SJCRH30 (cell line): Measurements from ENCODE around the gene CFAP97D2. TPM values are rescaled to one million over a fixed set of nuclear protein-coding genes. Genes with fewer than 3 reads are reported as not detected.
"Not testable (repeated sequence)": the region's sequence is repeated elsewhere in the genome, so short reads cannot be mapped to it uniquely, and the experiment has no call there.

Source experiments
- DNase-seq, 2 experiments: peaks; one replicate each; pipeline ENCODE4 v3.0.0-alpha.2; 2015 to 2020
- H3K27ac ChIP-seq: fragments of 250-450 bp; sonication (Bioruptor Pico); 2 replicates; pipeline ENCODE4 v1.5.1; 2020; ENCODE audit warnings: mild to moderate bottlenecking, moderate library complexity
- H3K27me3 ChIP-seq: fragments of 250-450 bp; sonication (Bioruptor Pico); 2 replicates; pipeline ENCODE4 v1.5.1; 2020; ENCODE audit warnings: mild to moderate bottlenecking, moderate library complexity
- H3K36me3 ChIP-seq: fragments of 250-450 bp; sonication (Bioruptor Pico); 2 replicates; pipeline ENCODE4 v1.5.1; 2020; ENCODE audit warnings: mild to moderate bottlenecking, moderate library complexity
- H3K4me1 ChIP-seq: fragments of 250-450 bp; sonication (Bioruptor Pico); 2 replicates; pipeline ENCODE4 v1.5.1; 2020; ENCODE audit warnings: mild to moderate bottlenecking, moderate library complexity
- H3K4me3 ChIP-seq: fragments of 250-450 bp; sonication (Bioruptor Pico); 2 replicates; pipeline ENCODE4 v1.5.1; 2020; ENCODE audit warnings: mild to moderate bottlenecking, moderate library complexity
- H3K9me3 ChIP-seq: fragments of 250-450 bp; sonication (Bioruptor Pico); replicated peaks from 2 replicates; pipeline ENCODE4 v1.5.1; 2020; ENCODE audit warnings: mild to moderate bottlenecking, moderate library complexity
- total RNA-seq: library from RNA; depleted of rRNA; stranded (reverse); fragments of >200 nt; shearing (Covaris generic); gene quantifications from 2 replicates; pipeline ENCODE4 v1.2.3, GENCODE V29; 2014; rRNA removed

CFAP97D2 gene
- total RNA-seq: 0.58 and 0.71 TPM in 2 replicates

- no peaks in the 10 kb centered on the region for H3K27me3 ChIP-seq
- H3K27ac ChIP-seq: no peak within 1 kb of the TSS
- no peak within 1 kb of the TSS for H3K4me3 ChIP-seq
- no peak for DNase-seq
- no peaks in the 10 kb centered on the region for H3K36me3 ChIP-seq
- H3K9me3 ChIP-seq: 0 out of 2 replicates have a peak, but pooled peaks cover 3% of the 10 kb centered on the region
- H3K4me1 ChIP-seq: peaks cover 7% of the 10 kb centered on the region
Observed at GRCh38 chr13:114179087-114179658, at the start of gene CFAP97D2. Gene CFAP97D2, plus strand, starts transcription at chr13:114179257. Its CDS starts 74 bp downstream, at chr13:114179331.

DNA sequence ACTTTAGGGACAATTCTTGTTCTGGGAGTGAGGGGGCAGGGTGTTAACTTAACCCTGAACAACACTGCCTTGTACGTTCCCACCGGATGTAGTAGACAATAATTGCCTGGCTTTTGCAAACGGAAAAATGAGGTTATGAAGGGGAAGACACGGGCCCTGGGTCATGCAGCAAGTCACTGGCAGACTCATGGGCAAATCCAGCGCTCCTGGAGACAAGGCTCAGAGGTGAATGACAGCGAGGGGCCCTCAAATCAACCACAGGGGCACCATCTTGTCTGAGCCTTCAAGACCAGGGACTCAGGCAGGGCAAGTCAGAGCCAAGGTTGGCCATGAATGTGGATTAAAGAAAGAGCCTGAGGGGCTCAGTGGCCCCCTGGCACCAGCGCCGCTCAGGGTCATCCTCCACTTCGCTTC, 49.4 kb upstream of the CFAP97D2 start:
- Histone ChIP-seq H3K4me3 (no peak overlapping the region), H3K27me3 (no peaks in the 10 kb centered on the region), H3K9me3 (no peaks in the 10 kb centered on the region), H3K36me3 (no peaks in the 10 kb centered on the region), H3K27ac (no peak overlapping the region), H3K4me1 (peaks cover 12% of the 10 kb centered on the region; the same call in 1 of the 2 replicates)
- DNase-seq: no peak

DNA sequence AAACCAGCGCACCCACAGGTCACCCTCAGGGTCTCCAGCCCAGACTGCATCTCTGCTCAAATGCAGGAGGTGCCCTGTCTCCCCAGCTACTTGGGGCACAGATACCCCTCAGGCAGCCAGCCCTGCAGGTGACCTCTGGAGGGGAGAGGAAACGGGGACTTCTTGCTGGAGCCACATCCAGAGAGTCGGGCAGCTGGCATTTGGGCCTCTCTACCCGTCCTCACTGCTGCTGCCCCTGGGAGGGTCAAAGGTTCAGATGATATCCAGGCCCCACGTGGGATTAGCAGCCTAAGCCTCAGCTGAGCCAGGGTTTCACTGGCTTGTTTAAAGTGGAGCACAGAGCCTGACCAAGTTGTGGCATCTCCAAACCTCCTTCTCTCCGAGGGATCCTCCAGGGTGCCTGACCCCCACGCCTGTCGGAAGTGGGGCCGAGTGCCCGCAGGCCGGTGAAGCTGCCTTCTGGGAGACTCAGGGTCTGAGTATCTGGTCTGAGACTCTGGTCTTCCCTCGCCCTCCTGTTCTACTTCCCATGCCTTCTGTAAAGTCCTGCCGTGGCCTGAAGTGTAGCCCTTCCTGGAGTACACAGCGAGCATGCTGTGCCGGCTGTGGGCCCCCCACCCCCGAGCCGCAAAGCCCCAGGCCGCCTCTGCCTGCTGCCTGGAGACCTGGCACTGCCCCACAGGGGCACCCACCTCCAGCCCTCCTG, 48.8 kb upstream of the CFAP97D2 start:
- peak in 1 of 2 experiments; percentile 37 for DNase-seq
- Histone ChIP-seq H3K36me3 (no peaks in the 10 kb centered on the region), H3K4me1 (peaks cover 12% of the 10 kb centered on the region; the same call in 1 of the 2 replicates)

GRCh38 chr13:114130837-114131582, 48.0 kb upstream of the CFAP97D2 start:
- H3K4me1 ChIP-seq: peaks cover 12% of the 10 kb centered on the region; the same call in 1 of the 2 replicates
- peak overlapping the region; percentile 79 for H3K4me3 ChIP-seq
- H3K27ac ChIP-seq: peak overlapping the region; percentile 48
- peak; percentile 68 to 77 for DNase-seq
- H3K27me3 ChIP-seq: no peaks in the 10 kb centered on the region
- H3K9me3 ChIP-seq: no peaks in the 10 kb centered on the region
- H3K36me3 ChIP-seq: no peaks in the 10 kb centered on the region

More for the DNA sequence above, 48.8 kb upstream of the CFAP97D2 start:
- Histone ChIP-seq H3K27me3 (no peaks in the 10 kb centered on the region), H3K9me3 (no peaks in the 10 kb centered on the region), H3K27ac (peak overlapping the region; percentile 48), H3K4me3 (peak overlapping the region; percentile 79)

- no peaks in the 10 kb centered on the region for H3K9me3 ChIP-seq
- H3K4me1 ChIP-seq: peaks cover 12% of the 10 kb centered on the region; the same call in 1 of the 2 replicates
- no peaks in the 10 kb centered on the region for H3K36me3 ChIP-seq
- peak in 1 of 2 experiments; percentile 34 for DNase-seq
- H3K4me3 ChIP-seq: peak overlapping the region; percentile 79
- H3K27ac ChIP-seq: peak overlapping the region; percentile 48
- H3K27me3 ChIP-seq: no peaks in the 10 kb centered on the region
Observed at GRCh38 chr13:114131583-114132418, 47.3 kb upstream of the CFAP97D2 start.

GRCh38 chr13:114132419-114133121, 46.5 kb upstream of the CFAP97D2 start, which contains the start of gene RASA3:
Gene RASA3, minus strand, starts transcription at chr13:114132623. Its CDS starts 134 bp downstream, at chr13:114132489.
- peak; percentile 77 to 84 for DNase-seq
- Histone ChIP-seq H3K36me3 (no peaks in the 10 kb centered on the region), H3K27me3 (no peaks in the 10 kb centered on the region), H3K4me3 (peak within 1 kb of the TSS; percentile 79), H3K9me3 (no peaks in the 10 kb centered on the region), H3K27ac (peak within 1 kb of the TSS; percentile 48), H3K4me1 (peaks cover 12% of the 10 kb centered on the region; the same call in 1 of the 2 replicates)

DNA sequence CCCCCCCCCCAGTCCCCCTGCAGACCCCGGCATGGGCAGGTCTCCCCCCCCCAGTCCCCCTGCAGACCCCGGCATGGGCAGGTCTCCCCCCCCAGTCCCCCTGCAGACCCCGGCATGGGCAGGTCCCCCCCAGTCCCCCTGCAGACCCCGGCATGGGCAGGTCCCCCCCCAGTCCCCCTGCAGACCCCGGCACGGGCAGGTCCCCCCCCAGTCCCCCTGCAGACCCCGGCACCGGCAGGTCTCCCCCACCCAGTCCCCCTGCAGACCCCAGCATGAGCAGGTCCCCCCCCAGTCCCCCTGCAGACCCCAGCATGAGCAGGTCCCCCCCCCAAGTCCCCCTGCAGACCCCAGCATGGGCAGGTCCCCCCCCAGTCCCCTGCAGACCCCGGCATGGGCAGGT, 45.9 kb upstream of the CFAP97D2 start:
- not testable (repeated sequence) for H3K27me3 ChIP-seq, H3K9me3 ChIP-seq, DNase-seq, H3K36me3 ChIP-seq, H3K4me3 ChIP-seq, H3K27ac ChIP-seq
- peaks cover 12% of the 10 kb centered on the region; the same call in 1 of the 2 replicates for H3K4me1 ChIP-seq

DNA sequence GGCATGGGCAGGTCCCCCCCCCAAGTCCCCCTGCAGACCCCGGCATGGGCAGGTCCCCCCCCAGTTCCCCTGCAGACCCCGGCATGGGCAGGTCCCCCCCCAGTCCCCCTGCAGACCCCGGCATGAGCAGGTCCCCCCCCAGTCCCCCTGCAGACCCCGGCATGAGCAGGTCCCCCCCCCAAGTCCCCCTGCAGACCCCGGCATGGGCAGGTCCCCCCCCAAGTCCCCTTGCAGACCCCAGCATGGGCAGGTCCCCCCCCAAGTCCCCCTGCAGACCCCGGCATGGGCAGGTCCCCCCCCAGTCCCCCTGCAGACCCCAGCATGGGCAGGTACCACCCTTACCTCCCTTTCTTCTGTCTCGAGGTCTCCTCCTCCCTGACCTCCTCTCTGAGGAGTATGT, 45.5 kb upstream of the CFAP97D2 start:
- H3K36me3 ChIP-seq, H3K4me3 ChIP-seq, DNase-seq, H3K27me3 ChIP-seq, H3K27ac ChIP-seq, H3K9me3 ChIP-seq: not testable (repeated sequence)
- H3K4me1 ChIP-seq: peaks cover 12% of the 10 kb centered on the region; the same call in 1 of the 2 replicates

DNA sequence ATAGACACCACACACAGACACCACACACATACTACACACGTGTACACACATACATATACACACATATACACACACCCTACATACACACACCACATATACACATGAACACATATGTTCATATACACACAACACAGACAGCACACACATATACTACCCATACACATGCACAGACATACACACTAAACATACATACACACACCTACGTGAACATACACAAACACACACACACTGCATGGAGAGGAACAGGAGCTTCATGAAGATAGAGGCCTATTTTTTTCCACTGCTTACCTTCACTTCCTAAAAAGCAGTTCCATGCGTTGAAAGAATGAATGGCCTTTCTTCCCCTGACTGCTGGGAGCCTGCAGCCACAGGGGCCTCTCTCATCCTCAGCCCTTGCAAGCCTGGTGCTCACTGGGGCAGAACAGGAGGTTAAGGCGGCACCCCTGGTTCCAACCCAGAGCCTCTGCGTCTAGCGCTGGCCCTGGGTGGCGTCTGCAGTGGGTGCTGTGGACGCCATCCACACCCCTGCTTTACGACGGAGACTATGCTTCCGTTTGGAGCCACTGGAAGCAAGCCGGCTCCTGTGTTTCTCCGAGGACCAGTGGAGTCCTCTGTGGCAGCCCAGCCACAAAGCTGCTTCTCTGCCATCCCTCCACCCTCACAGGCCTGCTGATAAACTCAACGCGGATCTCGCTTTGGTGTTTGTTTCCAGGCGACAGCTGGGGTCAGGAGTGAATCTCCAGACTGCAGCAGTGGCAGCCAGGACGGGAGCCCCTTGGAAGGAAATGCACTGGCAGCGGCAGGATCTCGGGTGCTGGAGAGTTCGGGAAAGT, 44.7 kb upstream of the CFAP97D2 start:
- Histone ChIP-seq H3K4me3 (peak overlapping the region; percentile 39), H3K27ac (no peak overlapping the region)
- DNase-seq: peak; percentile 53 to 71

DNA sequence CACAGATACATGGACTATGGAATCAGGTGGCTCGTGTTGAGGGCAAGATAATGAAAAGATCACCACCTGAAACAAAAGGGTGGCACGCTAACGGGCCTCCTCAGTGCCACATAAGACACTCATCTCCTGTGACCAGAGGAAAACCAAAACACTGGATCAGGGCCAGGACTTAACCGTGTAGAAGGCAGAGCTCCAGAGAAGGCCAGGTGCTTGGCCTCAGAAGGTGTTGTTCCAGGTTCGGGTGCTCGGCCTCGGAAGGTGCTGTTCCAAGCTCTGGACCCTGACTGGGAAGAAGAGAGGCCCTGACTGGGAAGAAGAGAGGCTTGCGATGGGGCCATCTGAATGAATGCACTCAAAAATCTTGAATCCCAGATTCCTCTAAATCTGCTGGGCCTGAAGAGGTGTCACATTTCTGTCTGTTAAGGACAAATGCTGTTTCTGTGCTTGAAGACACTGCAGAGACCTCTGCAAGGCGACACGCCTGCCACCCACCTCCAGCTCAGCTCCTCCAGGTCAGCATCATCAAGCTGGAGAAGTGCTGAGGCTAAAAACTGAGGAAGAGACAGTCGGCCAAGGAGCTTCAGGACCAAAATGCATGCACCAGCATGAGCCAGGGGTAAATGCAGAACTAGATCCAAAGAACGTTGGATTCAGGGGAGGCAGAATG, 44.0 kb upstream of the CFAP97D2 start:
- H3K4me1 ChIP-seq: peaks cover 6% of the 10 kb centered on the region; the same call in 1 of the 2 replicates
- DNase-seq: no peak
- H3K27me3 ChIP-seq: no peaks in the 10 kb centered on the region

More for the DNA sequence above, 44.7 kb upstream of the CFAP97D2 start:
- no peaks in the 10 kb centered on the region for H3K36me3 ChIP-seq
- no peaks in the 10 kb centered on the region for H3K9me3 ChIP-seq
- H3K4me1 ChIP-seq: peaks cover 12% of the 10 kb centered on the region; the same call in 1 of the 2 replicates
- no peaks in the 10 kb centered on the region for H3K27me3 ChIP-seq

DNA sequence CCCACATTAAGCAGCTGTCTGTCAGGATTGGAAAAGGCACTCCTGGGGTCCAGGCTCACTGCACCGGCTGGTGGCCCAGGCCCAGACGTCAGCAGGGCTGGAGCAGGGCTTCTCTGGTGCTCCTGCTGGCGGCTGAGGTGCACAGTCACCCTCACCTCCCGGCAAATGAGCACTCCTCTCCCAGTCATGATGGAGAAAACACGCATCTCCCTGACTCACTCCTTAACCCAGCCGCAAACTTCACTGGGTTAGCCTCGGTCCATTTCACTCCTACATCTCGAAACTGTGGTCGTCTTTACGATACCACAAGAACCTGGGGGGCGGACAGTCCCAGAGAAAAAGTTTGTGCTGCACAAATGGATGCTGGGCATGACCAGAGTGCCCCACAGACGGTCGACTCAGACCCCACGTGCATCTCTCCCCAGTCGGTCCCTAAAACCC, 43.3 kb upstream of the CFAP97D2 start:
- no peaks in the 10 kb centered on the region for H3K27me3 ChIP-seq
- no peak overlapping the region for H3K4me3 ChIP-seq
- DNase-seq: no peak
- no peaks in the 10 kb centered on the region for H3K36me3 ChIP-seq
- H3K9me3 ChIP-seq: no peaks in the 10 kb centered on the region
- no peaks in the 10 kb centered on the region; the same call in 1 of the 2 replicates for H3K4me1 ChIP-seq
- H3K27ac ChIP-seq: no peak overlapping the region

More for the DNA sequence above, 44.0 kb upstream of the CFAP97D2 start:
- no peak overlapping the region for H3K27ac ChIP-seq
- H3K36me3 ChIP-seq: no peaks in the 10 kb centered on the region
- no peaks in the 10 kb centered on the region for H3K9me3 ChIP-seq
- peak overlapping the region; percentile 39; the same call in 1 of the 2 replicates for H3K4me3 ChIP-seq

- no peaks in the 10 kb centered on the region for H3K9me3 ChIP-seq
- no peak for DNase-seq
Observed at GRCh38 chr13:114136576-114136975, 42.5 kb upstream of the CFAP97D2 start.

More at GRCh38 chr13:114136576-114136975, 42.5 kb upstream of the CFAP97D2 start:
- Histone ChIP-seq H3K4me3 (no peak overlapping the region), H3K27ac (no peak overlapping the region), H3K4me1 (no peaks in the 10 kb centered on the region; the same call in 1 of the 2 replicates), H3K36me3 (no peaks in the 10 kb centered on the region), H3K27me3 (no peaks in the 10 kb centered on the region)
